Right kidney (tissue), 1 donor: ENCODE measurements around the gene REM2.

Experiments used
- DNase-seq: peaks from one replicate; pipeline ENCODE4 v3.0.0-alpha.2; 2016

REM2 gene

GRCh38 chr14:22875003-22875747 is 7.8 kb upstream of the REM2 start:
- DNase-seq: no peak

- DNase-seq: no peak
Observed at GRCh38 chr14:22875748-22876319, 7.2 kb upstream of the REM2 start.

- DNase-seq: no peak
Observed at GRCh38 chr14:22877000-22877501, 6.0 kb upstream of the REM2 start.

GRCh38 chr14:22878271-22879246 is 4.5 kb upstream of the REM2 start:
- no peak for DNase-seq

- DNase-seq: no peak
Observed at GRCh38 chr14:22882064-22882463, 958 bp upstream of the REM2 start.

- DNase-seq: peak; percentile 74
Observed at GRCh38 chr14:22882529-22883172, 371 bp upstream of the REM2 start.

- no peak for DNase-seq
Observed at GRCh38 chr14:22884076-22884737, 1.2 kb downstream of the REM2 start.

GRCh38 chr14:22884738-22885523 is 1.9 kb downstream of the REM2 start:
- no peak for DNase-seq

GRCh38 chr14:22885975-22886374 is 3.0 kb downstream of the REM2 start:
- DNase-seq: peak; percentile 17

- peak; percentile 92 for DNase-seq
Observed at GRCh38 chr14:22886500-22887259, 3.7 kb downstream of the REM2 start.

GRCh38 chr14:22887260-22887989 is 4.4 kb downstream of the REM2 start:
- peak; percentile 63 for DNase-seq

GRCh38 chr14:22887990-22888378 is 5.0 kb downstream of the REM2 start:
- no peak for DNase-seq

GRCh38 chr14:22888662-22889061 is 5.6 kb downstream of the REM2 start:
- DNase-seq: no peak

- DNase-seq: no peak
Observed at GRCh38 chr14:22890416-22890815, 7.4 kb downstream of the REM2 start.

- DNase-seq: no peak
Observed at GRCh38 chr14:22892488-22892887, 9.5 kb downstream of the REM2 start.

- DNase-seq: no peak
Observed at GRCh38 chr14:22893706-22894105, 10.7 kb downstream of the REM2 start.

GRCh38 chr14:22895402-22895801 is 12.4 kb downstream of the REM2 start:
- DNase-seq: no peak

- no peak for DNase-seq
Observed at GRCh38 chr14:22896356-22896755, 13.3 kb downstream of the REM2 start.

GRCh38 chr14:22896760-22897159 is 13.7 kb downstream of the REM2 start:
- no peak for DNase-seq
